Breast epithelium (tissue), 4 donors: ENCODE data around the gene GUCA1A. TPM values are rescaled to one million over a fixed set of nuclear protein-coding genes. Genes with fewer than 3 reads are reported as not detected.

ENCODE experiments used
- DNase-seq, 2 donors: peaks; one replicate each; pipeline ENCODE4 v3.0.0-alpha.2; 2019; ENCODE audit warnings: low spot score in 2 of 2
- H3K27ac ChIP-seq, 2 donors: fragments of 200-600 bp; sonication (generic) in 1 of 2; one replicate each; pipeline ENCODE4 v1.5.1; 2016 to 2019; ENCODE audit warnings: mild to moderate bottlenecking in 1 of 2
- H3K27me3 ChIP-seq, 2 donors: fragments of 200-600 bp; sonication (generic) in 1 of 2; one replicate each; pipeline versions ENCODE4 v1.5.1 to v1.6.0; 2017 to 2019; ENCODE audit warnings: control low read depth in 1 of 2, mild to moderate bottlenecking in 1 of 2
- H3K36me3 ChIP-seq: fragments of 200-600 bp; one replicate; pipeline ENCODE4 v1.5.1; 2019
- H3K4me1 ChIP-seq, 2 donors: fragments of 200-600 bp; sonication (generic); one replicate each; pipeline ENCODE4 v1.5.1; 2016 to 2019; ENCODE audit warnings: control low read depth in 1 of 2
- H3K4me3 ChIP-seq, 3 donors: fragments of 200-600 bp; sonication (generic); 1 replicate in 2 of 3; 2 replicates in 1 of 3; pipeline ENCODE4 v1.5.1; 2016 to 2019; ENCODE audit warnings: mild to moderate bottlenecking in 3 of 3, moderate library complexity in 2 of 3
- H3K9me3 ChIP-seq, 2 donors: fragments of 200-600 bp; sonication (generic) in 1 of 2; one replicate each; pipeline ENCODE4 v1.5.1; 2016 to 2019; ENCODE audit warnings: control low read depth in 1 of 2
- POLR2A ChIP-seq: fragments of 450-650 bp; IDR thresholded peaks from one replicate; pipeline ENCODE4 v1.6.1; 2016; ENCODE audit warnings: antibody characterized with exemption, mild to moderate bottlenecking, moderate library complexity
- POLR2AphosphoS5 ChIP-seq, 3 donors: sonication (generic); formaldehyde crosslinking; IDR thresholded peaks; one replicate each; pipeline ENCODE4 v1.6.1; 2017; ENCODE audit warnings: antibody characterized with exemption in 3 of 3
- intact Hi-C: fragments of 100-400 bp; cut with DNase I; formaldehyde crosslinking; loops from one replicate; pipeline ENCODE4 v1.15.1; 2023; ENCODE audit warnings: low total_unique reads
- total RNA-seq, 3 donors: library from RNA; depleted of rRNA; stranded (reverse); fragments of >200 nt; gene quantifications; one replicate each; pipeline ENCODE4 v1.1.0, GENCODE V29; 2016
- TF ChIP-seq, protein P1 (sequence below), 3 donors: fragments of 450-650 bp; IDR thresholded peaks; one replicate each; pipeline ENCODE4 v1.5.1; 2016 to 2017; ENCODE audit warnings: antibody characterized with exemption in 3 of 3, mild to moderate bottlenecking in 3 of 3, moderate library complexity in 3 of 3

GUCA1A gene
- total RNA-seq, 3 donors from 2014 or later, result not detected

DNA sequence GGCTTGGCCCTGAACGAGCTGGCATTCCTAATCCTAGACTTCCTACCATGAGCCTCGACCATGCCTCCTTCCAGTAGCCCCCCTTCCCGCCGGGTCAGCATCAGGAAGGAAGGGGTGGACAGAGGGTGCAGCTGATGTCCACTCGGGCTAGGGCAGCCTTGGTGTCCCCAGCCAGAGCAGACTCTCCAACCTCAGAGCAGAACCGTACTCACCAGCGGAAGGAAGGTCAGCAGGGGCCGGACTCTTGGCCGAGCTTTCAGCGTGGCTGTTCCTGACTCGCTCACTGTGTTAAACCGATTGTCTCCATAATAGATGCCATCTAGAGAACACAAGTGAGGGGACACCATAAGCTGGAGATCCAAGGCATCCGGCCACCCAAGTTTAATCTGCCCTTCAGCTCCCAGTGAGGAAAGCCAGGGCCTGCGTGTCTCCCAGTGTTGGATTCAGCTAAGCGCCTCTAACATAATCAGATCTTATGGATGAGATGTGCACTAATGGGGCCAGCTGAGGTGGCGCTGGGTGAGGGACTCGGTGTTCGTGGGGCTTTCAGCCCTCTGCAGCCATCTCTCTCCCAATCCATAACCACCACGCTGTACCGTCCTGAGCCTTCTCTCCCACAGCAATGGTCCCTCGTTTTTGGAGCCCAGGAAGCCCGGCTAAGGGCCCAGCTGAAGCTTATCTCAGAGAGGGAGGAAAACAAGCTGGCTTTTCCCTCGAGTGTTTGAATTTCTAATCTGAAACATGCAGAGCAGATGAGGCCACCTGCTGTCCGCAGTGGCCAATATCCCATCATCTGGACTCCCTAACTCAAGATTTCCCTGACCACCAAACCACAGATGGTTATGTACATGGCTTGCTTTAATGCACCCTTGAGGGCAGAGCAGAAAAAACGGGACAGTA, 44.5 kb upstream of the GUCA1A start:
- Histone ChIP-seq H3K36me3 (no peaks in the 10 kb centered on the region), H3K27ac (no peak overlapping the region), H3K4me3 (no peak overlapping the region), H3K9me3 (no peaks in the 10 kb centered on the region), H3K4me1 (peaks cover 0 to 2% of the 10 kb centered on the region in 2 donors), H3K27me3 (no peaks in the 10 kb centered on the region)
- intact Hi-C loops, result no loop called here
- no peak for DNase-seq
- TF ChIP-seq, protein P1, sequence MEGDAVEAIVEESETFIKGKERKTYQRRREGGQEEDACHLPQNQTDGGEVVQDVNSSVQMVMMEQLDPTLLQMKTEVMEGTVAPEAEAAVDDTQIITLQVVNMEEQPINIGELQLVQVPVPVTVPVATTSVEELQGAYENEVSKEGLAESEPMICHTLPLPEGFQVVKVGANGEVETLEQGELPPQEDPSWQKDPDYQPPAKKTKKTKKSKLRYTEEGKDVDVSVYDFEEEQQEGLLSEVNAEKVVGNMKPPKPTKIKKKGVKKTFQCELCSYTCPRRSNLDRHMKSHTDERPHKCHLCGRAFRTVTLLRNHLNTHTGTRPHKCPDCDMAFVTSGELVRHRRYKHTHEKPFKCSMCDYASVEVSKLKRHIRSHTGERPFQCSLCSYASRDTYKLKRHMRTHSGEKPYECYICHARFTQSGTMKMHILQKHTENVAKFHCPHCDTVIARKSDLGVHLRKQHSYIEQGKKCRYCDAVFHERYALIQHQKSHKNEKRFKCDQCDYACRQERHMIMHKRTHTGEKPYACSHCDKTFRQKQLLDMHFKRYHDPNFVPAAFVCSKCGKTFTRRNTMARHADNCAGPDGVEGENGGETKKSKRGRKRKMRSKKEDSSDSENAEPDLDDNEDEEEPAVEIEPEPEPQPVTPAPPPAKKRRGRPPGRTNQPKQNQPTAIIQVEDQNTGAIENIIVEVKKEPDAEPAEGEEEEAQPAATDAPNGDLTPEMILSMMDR (IDR thresholded peaks at IDR 0.05), result no peak

DNA sequence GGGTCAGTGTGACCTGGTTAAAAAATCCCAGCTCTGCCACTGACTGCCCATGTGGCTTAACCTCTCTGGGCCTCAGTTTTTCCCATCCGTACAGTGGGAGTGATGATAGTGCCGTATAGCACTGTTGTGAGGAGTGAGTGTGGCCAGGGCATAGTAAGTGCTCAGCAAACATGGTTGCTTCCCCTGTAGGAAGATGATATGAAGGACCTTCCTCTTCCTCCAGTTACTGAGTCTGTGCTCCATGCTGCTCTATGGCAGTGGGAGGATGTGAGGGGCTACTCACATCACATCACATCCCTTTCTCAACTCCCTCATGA, 43.8 kb upstream of the GUCA1A start:
- Histone ChIP-seq H3K27ac (no peak overlapping the region), H3K4me1 (no peaks in the 10 kb centered on the region), H3K27me3 (no peaks in the 10 kb centered on the region), H3K36me3 (no peaks in the 10 kb centered on the region), H3K4me3 (no peak overlapping the region), H3K9me3 (no peaks in the 10 kb centered on the region)
- no peak for DNase-seq
- TF ChIP-seq POLR2A, result no peak
- no peak for TF ChIP-seq POLR2AphosphoS5 (IDR thresholded peaks at IDR 0.05)
- TF ChIP-seq, protein P1 (IDR thresholded peaks at IDR 0.05), result no peak
- intact Hi-C loops, result no loop called here

DNA sequence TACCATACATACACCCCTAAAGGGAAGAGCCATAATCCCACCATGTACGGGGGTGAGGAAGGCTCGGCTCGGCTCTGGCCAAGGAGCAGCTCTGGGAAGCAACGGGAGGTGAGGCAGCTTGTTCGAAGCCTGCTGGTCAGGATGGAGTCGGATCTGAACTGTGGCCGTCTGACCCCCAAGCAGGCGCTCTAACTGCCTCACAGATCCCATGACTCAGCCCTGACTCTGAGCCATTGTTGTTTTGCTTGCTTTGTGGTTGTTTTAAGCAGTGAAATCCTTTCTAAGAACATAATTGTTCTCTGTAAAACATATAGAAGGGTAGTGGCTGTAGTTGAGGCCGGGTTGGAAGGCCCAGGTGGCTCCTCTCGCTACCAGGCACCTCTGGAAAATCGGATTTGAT, 41.6 kb upstream of the GUCA1A start:
- H3K9me3 ChIP-seq, result no peaks in the 10 kb centered on the region
- no peak overlapping the region for H3K27ac ChIP-seq
- TF ChIP-seq POLR2AphosphoS5 (IDR thresholded peaks at IDR 0.05), result no peak
- TF ChIP-seq POLR2A, result no peak
- TF ChIP-seq, protein P1 (IDR thresholded peaks at IDR 0.05), result no peak
- H3K27me3 ChIP-seq, result no peaks in the 10 kb centered on the region
- H3K4me1 ChIP-seq, result peaks cover 0 to 2% of the 10 kb centered on the region in 2 donors
- H3K4me3 ChIP-seq, result no peak overlapping the region
- DNase-seq, result no peak
- intact Hi-C loops, result no loop called here
- H3K36me3 ChIP-seq, result no peaks in the 10 kb centered on the region

DNA sequence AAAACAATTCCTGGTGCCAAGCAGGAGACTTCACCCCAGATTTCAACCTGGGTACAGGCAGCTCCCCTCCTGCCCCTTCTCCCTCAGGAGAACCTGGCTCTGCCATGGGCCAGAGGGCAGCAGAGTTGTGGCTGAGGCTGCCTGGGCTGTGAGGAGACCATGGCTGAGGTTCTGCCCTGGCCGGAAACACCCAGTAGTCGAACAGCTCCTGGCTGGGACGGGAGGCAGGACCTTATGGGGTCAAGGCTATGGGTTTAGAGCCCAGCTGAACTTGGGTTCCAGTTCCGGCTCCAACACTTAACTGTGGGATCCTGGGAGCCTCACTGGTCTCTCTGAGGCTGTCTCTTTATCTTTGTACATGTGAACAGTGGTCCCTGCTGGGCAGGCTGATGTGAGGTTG, 39.2 kb upstream of the GUCA1A start:
- Histone ChIP-seq H3K27ac (no peak overlapping the region), H3K36me3 (no peaks in the 10 kb centered on the region), H3K27me3 (no peaks in the 10 kb centered on the region), H3K9me3 (no peaks in the 10 kb centered on the region), H3K4me1 (peaks cover 0 to 6% of the 10 kb centered on the region in 2 donors), H3K4me3 (no peak overlapping the region)
- intact Hi-C loops, result no loop called here
- no peak for DNase-seq
- TF ChIP-seq POLR2AphosphoS5 (IDR thresholded peaks at IDR 0.05) (no peak), POLR2A (no peak)
- TF ChIP-seq, protein P1 (IDR thresholded peaks at IDR 0.05), result no peak

DNA sequence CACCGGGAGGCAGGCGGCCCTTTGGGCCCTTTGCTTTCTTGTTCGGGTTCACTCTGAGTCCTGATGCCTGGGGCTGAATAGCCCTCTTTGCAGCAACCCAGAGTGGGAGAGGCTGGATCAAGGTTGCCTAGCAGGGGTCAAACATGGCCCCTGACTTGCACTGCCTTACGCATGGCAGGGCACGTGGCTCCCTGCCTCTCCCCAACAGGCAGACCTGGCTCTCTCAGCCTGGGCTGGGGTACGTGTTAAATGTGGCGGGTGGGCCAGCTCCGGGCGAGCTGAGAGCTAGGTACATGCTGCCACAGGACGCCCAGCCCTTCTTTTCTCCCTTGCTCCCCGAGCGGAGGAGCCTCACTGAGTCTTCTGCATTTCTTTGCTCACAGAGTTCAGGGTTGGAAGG, 38.0 kb upstream of the GUCA1A start:
- TF ChIP-seq POLR2AphosphoS5 (IDR thresholded peaks at IDR 0.05) (no peak), POLR2A (no peak)
- TF ChIP-seq, protein P1 (IDR thresholded peaks at IDR 0.05), result no peak
- intact Hi-C loops, result no loop called here

More for the DNA sequence above, 38.0 kb upstream of the GUCA1A start:
- Histone ChIP-seq H3K36me3 (no peaks in the 10 kb centered on the region), H3K9me3 (no peaks in the 10 kb centered on the region), H3K27me3 (no peaks in the 10 kb centered on the region), H3K4me1 (peaks cover 0 to 13% of the 10 kb centered on the region in 2 donors), H3K27ac (no peak overlapping the region), H3K4me3 (no peak overlapping the region)
- no peak for DNase-seq
